ENCODE data around the gene TRAM2.
A peak's percentile ranks its signal among the peaks of the same experiment; 100 is the strongest.

TRAM2 gene

GRCh38 chr6:52497652-52498408 lies 79.0 kb downstream of the TRAM2 start:
- Histone ChIP-seq H3K4me3 (ENCODE audit: low read depth in 1 of 2, low read length in 2 of 2) (no peak overlapping the region), H3K27me3 (ENCODE audit: low read depth, low read length) (no peaks in the 10 kb centered on the region), H3K36me3 (ENCODE audit: control insufficient read depth in 1 of 2, insufficient read depth in 2 of 2, low read length in 2 of 2) (peaks cover 8 to 18% of the 10 kb centered on the region in 2 donors), H3K27ac (ENCODE audit: low read length) (peak overlapping the region; percentile 53), H3K4me1 (ENCODE audit: control insufficient read depth in 1 of 2, insufficient read depth in 2 of 2, low read length in 2 of 2) (peaks cover 0 to 24% of the 10 kb centered on the region in 2 donors), H3K9me3 (ENCODE audit: control insufficient read depth in 1 of 2, low read length in 2 of 2) (no peaks in the 10 kb centered on the region)

GRCh38 chr6:52496631-52497030 lies 80.2 kb downstream of the TRAM2 start:
- Histone ChIP-seq H3K27me3 (ENCODE audit: low read depth, low read length) (no peaks in the 10 kb centered on the region), H3K36me3 (ENCODE audit: control insufficient read depth in 1 of 2, insufficient read depth in 2 of 2, low read length in 2 of 2) (peaks cover 0 to 7% of the 10 kb centered on the region in 2 donors), H3K27ac (ENCODE audit: low read length) (no peak overlapping the region), H3K4me3 (ENCODE audit: low read depth in 1 of 2, low read length in 2 of 2) (no peak overlapping the region), H3K9me3 (ENCODE audit: control insufficient read depth in 1 of 2, low read length in 2 of 2) (no peaks in the 10 kb centered on the region), H3K4me1 (ENCODE audit: control insufficient read depth in 1 of 2, insufficient read depth in 2 of 2, low read length in 2 of 2) (peaks cover 0 to 24% of the 10 kb centered on the region in 2 donors)

- H3K36me3 ChIP-seq (ENCODE audit: control insufficient read depth in 1 of 2, insufficient read depth in 2 of 2, low read length in 2 of 2) = peaks cover 0 to 6% of the 10 kb centered on the region in 2 donors
- no peak overlapping the region for H3K27ac ChIP-seq (ENCODE audit: low read length)
- H3K9me3 ChIP-seq (ENCODE audit: control insufficient read depth in 1 of 2, low read length in 2 of 2) = no peaks in the 10 kb centered on the region
- H3K27me3 ChIP-seq (ENCODE audit: low read depth, low read length) = no peaks in the 10 kb centered on the region
- peaks cover 0 to 24% of the 10 kb centered on the region in 2 donors for H3K4me1 ChIP-seq (ENCODE audit: control insufficient read depth in 1 of 2, insufficient read depth in 2 of 2, low read length in 2 of 2)
- no peak overlapping the region for H3K4me3 ChIP-seq (ENCODE audit: low read depth in 1 of 2, low read length in 2 of 2)
Measured at GRCh38 chr6:52495922-52496321, 80.9 kb downstream of the TRAM2 start.

GRCh38 chr6:52494298-52495072 lies 82.4 kb downstream of the TRAM2 start:
- Histone ChIP-seq H3K36me3 (ENCODE audit: control insufficient read depth in 1 of 2, insufficient read depth in 2 of 2, low read length in 2 of 2) (peaks cover 0 to 6% of the 10 kb centered on the region in 2 donors), H3K27me3 (ENCODE audit: low read depth, low read length) (no peaks in the 10 kb centered on the region), H3K9me3 (ENCODE audit: control insufficient read depth in 1 of 2, low read length in 2 of 2) (no peaks in the 10 kb centered on the region), H3K4me1 (ENCODE audit: control insufficient read depth in 1 of 2, insufficient read depth in 2 of 2, low read length in 2 of 2) (peaks cover 0 to 18% of the 10 kb centered on the region in 2 donors), H3K27ac (ENCODE audit: low read length) (no peak overlapping the region), H3K4me3 (ENCODE audit: low read depth in 1 of 2, low read length in 2 of 2) (no peak overlapping the region)

- peaks cover 0 to 6% of the 10 kb centered on the region in 2 donors for H3K36me3 ChIP-seq (ENCODE audit: control insufficient read depth in 1 of 2, insufficient read depth in 2 of 2, low read length in 2 of 2)
- H3K4me3 ChIP-seq (ENCODE audit: low read depth in 1 of 2, low read length in 2 of 2) = no peak overlapping the region
- H3K27ac ChIP-seq (ENCODE audit: low read length) = no peak overlapping the region
Measured at GRCh38 chr6:52493669-52494068, 83.2 kb downstream of the TRAM2 start.

GRCh38 chr6:52491203-52492069 lies 85.4 kb downstream of the TRAM2 start:
- Histone ChIP-seq H3K9me3 (ENCODE audit: control insufficient read depth in 1 of 2, low read length in 2 of 2) (no peaks in the 10 kb centered on the region), H3K4me1 (ENCODE audit: control insufficient read depth in 1 of 2, insufficient read depth in 2 of 2, low read length in 2 of 2) (no peaks in the 10 kb centered on the region), H3K36me3 (ENCODE audit: control insufficient read depth in 1 of 2, insufficient read depth in 2 of 2, low read length in 2 of 2) (peaks cover 0 to 6% of the 10 kb centered on the region in 2 donors), H3K27me3 (ENCODE audit: low read depth, low read length) (no peaks in the 10 kb centered on the region), H3K4me3 (ENCODE audit: low read depth in 1 of 2, low read length in 2 of 2) (no peak overlapping the region), H3K27ac (ENCODE audit: low read length) (no peak overlapping the region)

More at GRCh38 chr6:52493669-52494068, 83.2 kb downstream of the TRAM2 start:
- Histone ChIP-seq H3K27me3 (ENCODE audit: low read depth, low read length) (no peaks in the 10 kb centered on the region), H3K4me1 (ENCODE audit: control insufficient read depth in 1 of 2, insufficient read depth in 2 of 2, low read length in 2 of 2) (peaks cover 0 to 10% of the 10 kb centered on the region in 2 donors), H3K9me3 (ENCODE audit: control insufficient read depth in 1 of 2, low read length in 2 of 2) (no peaks in the 10 kb centered on the region)

GRCh38 chr6:52489881-52490280 lies 87.0 kb downstream of the TRAM2 start:
- Histone ChIP-seq H3K27me3 (ENCODE audit: low read depth, low read length) (no peaks in the 10 kb centered on the region), H3K4me1 (ENCODE audit: control insufficient read depth in 1 of 2, insufficient read depth in 2 of 2, low read length in 2 of 2) (no peaks in the 10 kb centered on the region), H3K36me3 (ENCODE audit: control insufficient read depth in 1 of 2, insufficient read depth in 2 of 2, low read length in 2 of 2) (peaks cover 0 to 3% of the 10 kb centered on the region in 2 donors), H3K9me3 (ENCODE audit: control insufficient read depth in 1 of 2, low read length in 2 of 2) (no peaks in the 10 kb centered on the region), H3K27ac (ENCODE audit: low read length) (no peak overlapping the region), H3K4me3 (ENCODE audit: low read depth in 1 of 2, low read length in 2 of 2) (no peak overlapping the region)

GRCh38 chr6:52483671-52484003 lies 93.2 kb downstream of the TRAM2 start:
- Histone ChIP-seq H3K4me1 (ENCODE audit: control insufficient read depth in 1 of 2, insufficient read depth in 2 of 2, low read length in 2 of 2) (no peaks in the 10 kb centered on the region), H3K27me3 (ENCODE audit: low read depth, low read length) (no peaks in the 10 kb centered on the region), H3K27ac (ENCODE audit: low read length) (no peak overlapping the region)

GRCh38 chr6:52482903-52483670 lies 93.8 kb downstream of the TRAM2 start:
- H3K4me1 ChIP-seq (ENCODE audit: control insufficient read depth in 1 of 2, insufficient read depth in 2 of 2, low read length in 2 of 2) = no peaks in the 10 kb centered on the region
- H3K4me3 ChIP-seq (ENCODE audit: low read depth in 1 of 2, low read length in 2 of 2) = no peak overlapping the region
- H3K36me3 ChIP-seq (ENCODE audit: control insufficient read depth in 1 of 2, insufficient read depth in 2 of 2, low read length in 2 of 2) = peaks cover 0 to 5% of the 10 kb centered on the region in 2 donors
- H3K9me3 ChIP-seq (ENCODE audit: control insufficient read depth in 1 of 2, low read length in 2 of 2) = no peaks in the 10 kb centered on the region
- H3K27me3 ChIP-seq (ENCODE audit: low read depth, low read length) = no peaks in the 10 kb centered on the region
- H3K27ac ChIP-seq (ENCODE audit: low read length) = no peak overlapping the region

More at GRCh38 chr6:52483671-52484003, 93.2 kb downstream of the TRAM2 start:
- Histone ChIP-seq H3K9me3 (ENCODE audit: control insufficient read depth in 1 of 2, low read length in 2 of 2) (no peaks in the 10 kb centered on the region), H3K4me3 (ENCODE audit: low read depth in 1 of 2, low read length in 2 of 2) (no peak overlapping the region), H3K36me3 (ENCODE audit: control insufficient read depth in 1 of 2, insufficient read depth in 2 of 2, low read length in 2 of 2) (peaks cover 0 to 5% of the 10 kb centered on the region in 2 donors)

GRCh38 chr6:52475307-52475706 lies 101.6 kb downstream of the TRAM2 start:
- no peaks in the 10 kb centered on the region for H3K27me3 ChIP-seq (ENCODE audit: low read depth, low read length)
- no peaks in the 10 kb centered on the region for H3K36me3 ChIP-seq (ENCODE audit: control insufficient read depth in 1 of 2, insufficient read depth in 2 of 2, low read length in 2 of 2)
- H3K4me3 ChIP-seq (ENCODE audit: low read depth in 1 of 2, low read length in 2 of 2) = no peak overlapping the region
- H3K4me1 ChIP-seq (ENCODE audit: control insufficient read depth in 1 of 2, insufficient read depth in 2 of 2, low read length in 2 of 2) = no peaks in the 10 kb centered on the region
- no peak overlapping the region for H3K27ac ChIP-seq (ENCODE audit: low read length)
- H3K9me3 ChIP-seq (ENCODE audit: control insufficient read depth in 1 of 2, low read length in 2 of 2) = no peaks in the 10 kb centered on the region
